HG03280 (cell line): ENCODE measurements around the gene CLDN1.

Experiments used
- ATAC-seq: cut with Tn5 transposase; IDR thresholded peaks from one replicate; pipeline ENCODE4 v1.9.1; 2021; ENCODE audit warnings: mild to moderate bottlenecking, moderate library complexity; ENCODE audit not compliant: unreplicated experiment

Gene CLDN1

DNA sequence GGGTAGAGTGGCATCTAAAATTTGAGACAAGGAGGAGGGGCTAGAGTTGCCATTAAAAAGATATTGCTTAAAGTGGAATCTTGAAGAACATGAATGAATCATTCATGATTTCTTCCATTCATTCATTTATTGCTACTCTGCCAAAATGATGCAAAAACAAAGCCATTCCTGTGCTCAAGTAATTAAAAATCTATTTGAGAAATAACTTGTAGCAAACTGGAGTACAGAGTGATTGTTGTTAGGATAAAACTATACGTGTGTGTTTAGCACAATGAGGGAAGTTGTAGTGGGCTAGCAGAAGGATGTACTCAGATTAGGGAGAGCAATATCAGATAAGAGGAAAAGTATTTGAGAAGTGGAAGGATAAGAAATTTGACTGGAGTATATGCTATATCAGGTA, 11.7 kb upstream of the CLDN1 start:
- no peak for ATAC-seq

DNA sequence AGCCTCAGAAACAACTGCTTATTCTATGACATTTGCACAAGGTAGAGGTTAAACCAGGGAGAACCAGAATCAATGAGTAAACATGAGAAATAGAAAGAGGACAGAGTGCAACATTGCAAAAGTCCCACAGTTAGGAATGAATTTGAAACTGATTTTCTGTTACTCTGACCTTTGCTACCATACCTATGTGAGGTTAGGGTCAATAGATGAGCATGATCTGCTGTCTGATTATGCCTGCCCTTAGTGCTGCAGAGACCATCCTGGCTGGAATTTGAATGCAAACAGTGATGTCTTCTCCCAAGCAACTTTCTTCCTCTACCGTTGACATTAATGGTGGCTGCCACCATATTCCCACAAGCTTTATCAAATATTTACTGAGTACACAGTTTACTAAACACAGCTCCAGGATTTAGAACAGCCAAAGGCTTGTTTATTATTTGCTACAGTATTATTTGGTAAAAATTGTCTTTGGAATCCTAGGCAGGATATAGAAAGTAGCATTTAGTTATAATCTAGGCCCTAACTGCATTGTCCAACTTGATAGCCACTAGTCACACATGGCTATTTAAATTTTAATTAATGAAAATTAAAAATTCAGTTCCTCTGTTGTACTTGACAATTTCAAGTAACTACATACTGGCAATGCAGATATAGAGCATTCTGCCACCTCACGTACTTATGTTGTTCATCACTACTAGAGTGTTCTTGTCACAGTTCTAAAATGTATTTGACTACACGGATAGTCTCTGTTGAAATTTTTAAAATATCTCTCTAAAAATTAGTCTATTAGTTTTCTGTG, 8.9 kb upstream of the CLDN1 start:
- no peak for ATAC-seq

DNA sequence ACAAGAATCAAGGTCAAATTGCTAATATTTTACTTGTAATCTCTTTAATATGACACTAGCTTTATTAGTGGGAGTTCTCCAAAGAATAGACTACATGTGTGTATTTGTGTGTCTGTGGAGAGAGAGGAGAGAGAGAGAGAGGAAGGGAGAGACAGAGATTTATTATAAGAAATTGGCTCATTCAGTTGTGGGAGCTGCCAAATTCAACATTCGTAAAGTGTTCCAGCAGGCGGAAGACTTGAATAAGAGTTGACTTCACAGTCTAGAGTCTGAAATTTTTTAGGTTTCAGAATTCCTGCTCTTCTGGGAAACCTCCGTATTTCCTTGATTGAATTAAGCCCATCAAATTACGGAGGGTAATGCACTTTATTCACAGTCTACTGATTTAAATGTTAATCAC, 4.7 kb upstream of the CLDN1 start:
- ATAC-seq, result no peak

DNA sequence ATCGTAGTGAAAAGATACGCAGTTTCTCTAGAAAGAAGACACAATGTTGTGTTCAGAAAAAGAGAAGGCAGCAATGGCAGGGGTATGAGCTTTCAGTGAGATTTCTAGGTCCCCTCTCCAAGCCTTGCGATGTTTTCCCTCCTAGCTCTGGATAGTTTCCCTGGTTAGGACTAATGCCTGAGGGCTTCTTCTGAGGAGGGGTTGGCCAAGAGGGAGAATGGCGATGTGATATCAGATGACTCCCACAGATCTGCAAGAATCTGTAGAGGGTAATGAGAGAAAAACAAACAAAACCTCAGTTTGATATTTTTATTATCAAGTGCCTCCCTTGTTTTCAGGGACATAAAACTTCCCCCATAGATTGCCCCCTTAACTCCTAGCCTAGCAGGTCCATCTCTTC, 4.1 kb upstream of the CLDN1 start:
- ATAC-seq, result no peak

DNA sequence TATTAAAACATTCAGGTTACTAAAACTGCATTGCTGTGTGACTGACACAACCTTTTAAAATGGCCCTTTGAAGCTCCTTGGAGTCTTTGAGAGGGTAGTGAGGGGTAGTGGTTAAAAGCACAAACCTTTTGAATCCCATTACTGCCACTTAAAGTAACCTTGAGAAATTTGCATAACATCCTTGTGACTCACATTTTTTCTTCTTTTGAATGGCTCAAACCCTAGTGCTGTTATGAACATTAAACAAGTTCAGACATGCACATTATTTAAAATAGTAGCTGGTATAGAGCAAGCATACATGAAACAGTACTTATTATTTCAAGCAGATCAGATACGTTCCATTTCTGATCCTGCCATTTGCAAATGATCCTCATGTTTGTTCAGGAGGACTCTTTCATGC, 3.7 kb upstream of the CLDN1 start:
- ATAC-seq, result no peak

DNA sequence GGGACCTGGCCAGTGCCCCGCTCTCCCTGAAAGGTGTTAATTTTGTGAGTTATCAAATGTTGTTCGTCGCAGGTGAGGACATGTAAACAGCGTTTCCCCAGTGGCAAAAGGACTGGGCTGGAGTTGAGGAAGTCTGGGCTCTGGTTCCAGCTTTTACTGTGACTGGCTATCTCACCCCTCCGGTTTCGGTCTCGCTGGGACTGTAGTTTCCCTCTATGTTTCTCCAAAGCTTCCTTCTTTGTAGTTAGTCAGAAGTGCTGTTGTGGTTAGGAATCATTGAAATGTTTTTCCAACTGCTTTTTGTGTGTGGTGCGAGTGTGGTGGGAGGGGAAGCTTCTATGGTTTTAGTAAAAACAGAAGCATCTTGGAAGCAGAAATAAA, 990 bp upstream of the CLDN1 start:
- ATAC-seq, result no peak

DNA sequence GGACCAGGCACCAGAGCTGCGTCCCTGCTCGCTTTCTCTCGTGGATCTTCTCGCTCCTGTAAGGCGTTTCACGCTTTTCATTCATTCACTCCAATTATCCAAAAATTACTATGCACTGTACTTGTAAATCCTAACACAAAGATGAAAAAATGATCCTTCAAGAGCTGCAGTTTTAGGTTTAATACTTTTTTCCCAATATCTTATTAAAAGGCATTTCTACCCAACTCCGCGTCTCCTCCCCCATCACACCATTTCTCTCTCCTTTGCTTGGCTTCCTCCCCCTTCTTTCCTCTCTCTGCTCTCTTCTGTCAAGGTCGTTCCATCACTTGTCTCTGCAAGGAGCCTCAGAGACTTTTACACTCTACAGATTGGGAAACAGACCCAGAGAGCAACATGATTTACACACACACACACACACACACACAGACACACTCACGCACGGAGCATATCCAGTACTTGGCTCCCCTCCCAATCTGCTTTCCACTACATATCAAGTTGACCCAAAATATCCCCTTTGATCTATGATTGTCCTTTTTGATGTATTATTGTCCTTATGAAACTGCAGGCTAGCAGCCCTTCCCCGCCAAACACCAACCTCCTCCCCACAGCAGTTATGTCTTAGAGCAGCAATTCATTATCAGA, 479 bp upstream of the CLDN1 start:
- ATAC-seq, result no peak

DNA sequence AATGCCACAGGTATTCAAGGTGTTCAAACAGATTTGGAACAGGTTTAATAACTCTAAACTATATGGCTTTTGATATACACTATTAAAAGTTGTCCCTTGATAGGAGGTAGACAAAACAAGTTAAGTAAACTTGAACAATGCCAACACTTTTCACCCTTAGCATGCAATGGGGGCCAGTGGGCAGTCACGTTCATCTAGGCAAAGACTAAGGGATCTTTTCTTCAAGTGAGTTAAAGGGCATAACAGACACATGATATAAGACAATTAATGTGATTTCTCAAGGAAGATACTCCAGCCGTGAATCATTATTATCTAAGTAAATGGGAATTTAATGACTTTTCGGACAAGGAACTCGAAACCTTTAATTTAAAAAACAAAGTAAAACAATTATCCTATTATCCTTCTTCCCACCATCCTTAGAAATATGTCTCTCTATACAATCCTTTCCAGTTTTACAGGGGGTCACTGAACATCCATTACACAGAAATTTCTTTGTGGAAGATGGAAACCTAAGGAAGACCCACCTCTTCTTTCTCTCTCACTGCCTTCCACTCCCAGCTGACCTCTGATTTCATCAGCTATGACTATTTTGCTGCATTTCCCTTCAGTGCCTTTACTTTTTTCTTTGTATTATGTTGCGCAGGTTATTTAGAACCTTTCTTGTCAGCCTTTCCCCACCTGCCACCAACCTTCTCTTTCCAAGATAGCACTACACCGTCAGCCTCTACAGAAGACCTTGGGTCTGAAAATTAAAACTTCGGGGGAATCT, 1.5 kb downstream of the CLDN1 start:
- ATAC-seq, result no peak

DNA sequence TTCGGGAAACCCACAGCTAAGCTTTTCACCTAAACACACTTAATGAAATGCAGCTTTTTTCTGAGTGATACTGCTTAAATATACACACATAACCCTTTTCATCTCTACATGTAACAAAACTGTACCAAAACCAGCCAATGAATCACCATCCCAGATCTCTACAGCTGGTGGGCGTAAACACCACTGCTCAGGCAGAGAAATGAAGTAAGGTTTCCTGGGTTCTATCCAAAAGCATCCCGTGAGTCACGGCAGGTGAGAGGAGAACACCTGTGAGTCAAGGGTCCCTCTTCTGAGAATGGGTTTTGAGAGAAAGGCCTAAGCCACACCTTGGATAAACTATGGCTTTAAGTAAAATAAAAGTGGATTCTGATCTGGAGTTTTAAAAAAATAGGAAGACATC, 2.6 kb downstream of the CLDN1 start:
- ATAC-seq, result no peak

DNA sequence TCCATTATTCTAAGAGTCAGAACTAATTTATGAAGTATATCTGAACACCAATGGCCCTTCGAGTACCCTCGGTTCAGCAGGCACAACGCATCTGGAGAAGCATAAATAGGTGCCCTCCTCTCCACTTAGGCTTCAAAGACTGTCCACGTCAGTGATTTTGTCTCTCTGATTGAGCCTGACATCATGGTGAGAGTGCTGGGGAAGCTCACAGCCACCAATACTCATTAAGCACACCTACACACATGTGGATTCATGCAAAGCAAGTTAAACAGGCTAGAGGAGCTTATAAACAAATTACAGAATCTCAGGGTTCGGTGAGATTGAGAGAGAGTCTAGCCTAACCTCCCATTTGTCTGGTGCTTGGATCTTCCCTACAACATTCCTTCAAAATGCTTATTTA, 3.6 kb downstream of the CLDN1 start:
- no peak for ATAC-seq

DNA sequence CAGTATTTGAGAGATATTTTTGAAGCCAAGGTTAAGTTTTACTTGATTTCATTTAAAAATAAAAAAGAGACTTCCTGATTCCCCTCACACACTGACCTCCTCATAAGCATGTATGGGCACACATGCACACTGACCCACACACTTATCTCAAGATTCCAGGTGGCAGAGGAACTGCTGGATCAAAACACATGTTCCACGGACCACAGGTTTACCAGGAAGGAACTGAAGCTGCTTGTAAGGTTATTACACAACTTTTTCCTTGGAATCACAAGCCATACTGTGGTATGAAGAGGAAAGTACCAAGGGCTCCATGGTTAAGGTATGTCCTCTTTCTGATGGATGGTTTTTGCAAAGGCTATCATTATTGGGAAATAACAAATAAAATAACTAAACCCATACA, 7.5 kb downstream of the CLDN1 start:
- ATAC-seq, result no peak

DNA sequence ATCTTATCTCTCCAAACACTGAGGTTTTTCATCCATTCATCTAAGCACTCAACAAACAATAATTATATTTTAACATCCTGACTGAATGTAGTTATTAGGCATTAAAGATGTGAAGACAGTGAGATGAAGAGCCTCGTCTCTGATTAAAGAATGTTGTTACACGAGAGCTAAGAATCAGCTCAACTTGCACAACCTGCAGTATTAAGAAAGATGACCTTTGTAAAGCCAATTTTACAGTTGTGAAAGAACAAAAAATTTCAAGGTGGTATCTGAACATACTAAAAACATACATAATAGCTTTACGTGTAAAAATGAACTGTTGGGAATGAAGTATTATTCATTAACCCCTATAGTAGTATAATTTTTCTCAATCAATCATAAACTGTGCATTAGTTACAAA, 12.8 kb downstream of the CLDN1 start:
- no peak for ATAC-seq

DNA sequence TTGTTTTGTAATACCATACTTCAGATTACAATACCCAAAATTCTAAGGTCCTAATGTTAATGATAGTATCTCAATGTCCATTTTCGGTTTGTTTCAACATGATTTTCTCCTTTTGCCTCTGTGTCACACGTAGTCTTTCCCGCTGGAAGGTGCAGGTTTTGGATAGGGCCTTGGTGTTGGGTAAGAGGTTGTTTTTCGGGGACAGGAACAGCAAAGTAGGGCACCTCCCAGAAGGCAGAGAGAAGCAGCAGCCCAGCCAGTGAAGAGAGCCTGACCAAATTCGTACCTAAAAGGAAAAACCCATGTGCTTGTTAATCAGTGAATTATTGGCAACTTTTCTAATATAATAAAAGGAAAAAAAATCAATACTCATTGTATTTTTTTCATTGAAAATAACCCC, 14.1 kb downstream of the CLDN1 start:
- no peak for ATAC-seq

DNA sequence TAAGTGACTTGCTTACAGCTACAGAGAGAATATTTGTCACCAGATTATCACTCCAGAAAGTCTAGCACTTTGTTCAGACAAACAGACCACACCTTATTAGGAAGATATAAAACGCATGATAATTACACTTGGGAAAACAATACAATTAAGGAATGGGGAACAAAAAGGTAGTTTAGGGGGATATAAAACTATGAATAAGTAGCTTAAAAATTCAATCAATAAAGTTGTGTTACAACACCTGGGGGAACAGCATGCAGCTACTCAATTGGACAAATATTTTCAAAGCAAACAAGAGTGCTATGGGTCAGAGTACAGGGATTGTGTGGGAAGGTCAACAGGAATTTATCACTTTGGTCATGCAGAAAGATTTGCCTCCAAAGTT, 15.1 kb downstream of the CLDN1 start:
- ATAC-seq, result no peak

DNA sequence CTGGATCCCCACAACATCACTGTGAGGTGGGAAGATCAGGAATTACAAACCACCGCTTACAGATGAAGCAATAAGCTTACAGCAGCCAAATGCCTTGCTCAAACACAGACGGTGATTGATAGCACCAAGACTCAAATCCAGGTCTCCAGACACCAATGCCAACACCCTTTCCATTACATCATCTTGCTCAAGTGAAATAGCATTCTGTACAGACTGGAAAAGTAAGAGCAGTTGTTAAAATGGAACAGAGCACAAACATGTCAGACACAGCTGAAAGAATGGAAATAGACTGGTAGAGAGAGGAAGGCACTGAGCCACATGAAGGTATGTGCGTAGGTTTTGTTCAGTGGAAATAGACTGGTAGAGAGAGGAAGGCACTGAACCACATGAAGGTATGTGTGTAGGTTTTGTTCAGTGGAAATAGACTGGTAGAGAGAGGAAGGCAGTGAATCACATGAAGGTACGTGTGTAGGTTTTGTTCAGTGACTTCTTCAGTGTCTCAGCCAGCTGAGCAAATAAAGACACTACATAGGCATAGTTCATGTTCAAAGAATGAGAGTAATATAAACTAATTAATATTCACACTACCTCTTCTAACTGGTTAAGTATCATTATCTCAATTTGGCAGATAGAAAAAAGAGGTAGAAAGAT, 15.6 kb downstream of the CLDN1 start:
- ATAC-seq, result no peak

DNA sequence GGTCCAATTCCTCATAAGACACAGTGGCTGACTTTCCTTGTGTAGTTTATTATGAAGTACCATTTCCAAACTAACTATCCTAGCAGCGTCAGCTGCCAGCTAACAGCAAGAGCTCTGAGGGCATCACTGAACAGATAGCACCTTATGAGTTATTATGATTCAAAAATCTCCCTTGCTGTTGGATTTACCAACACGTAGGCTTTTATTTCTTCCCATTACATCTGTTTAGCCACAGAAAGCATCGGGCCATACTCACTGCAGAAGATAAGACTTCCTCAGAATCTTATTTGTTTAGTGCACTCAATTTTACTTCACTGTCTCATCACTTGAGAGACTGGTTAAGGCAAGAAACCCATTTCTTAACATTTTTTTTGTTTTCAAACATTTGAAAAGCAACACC, 16.2 kb downstream of the CLDN1 start:
- ATAC-seq, result no peak

DNA sequence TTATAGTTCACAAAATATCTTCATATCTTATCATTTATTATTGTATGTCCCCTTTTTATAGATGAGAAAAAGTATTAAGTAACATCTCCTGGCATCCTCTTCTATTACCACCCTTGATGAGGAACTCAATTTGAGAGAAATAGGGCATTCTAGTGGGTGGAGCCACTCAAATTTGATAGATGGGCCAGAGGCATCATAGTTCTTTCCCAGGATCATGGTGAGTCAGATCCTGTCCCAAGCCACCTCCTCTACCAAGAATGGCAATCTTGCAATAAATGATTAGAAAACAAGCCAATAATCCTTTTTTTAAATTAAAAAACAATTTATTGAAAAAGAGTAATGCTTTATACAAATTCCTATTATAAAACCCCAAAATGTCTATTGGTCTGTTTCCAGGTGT, 16.8 kb downstream of the CLDN1 start:
- ATAC-seq, result no peak

DNA sequence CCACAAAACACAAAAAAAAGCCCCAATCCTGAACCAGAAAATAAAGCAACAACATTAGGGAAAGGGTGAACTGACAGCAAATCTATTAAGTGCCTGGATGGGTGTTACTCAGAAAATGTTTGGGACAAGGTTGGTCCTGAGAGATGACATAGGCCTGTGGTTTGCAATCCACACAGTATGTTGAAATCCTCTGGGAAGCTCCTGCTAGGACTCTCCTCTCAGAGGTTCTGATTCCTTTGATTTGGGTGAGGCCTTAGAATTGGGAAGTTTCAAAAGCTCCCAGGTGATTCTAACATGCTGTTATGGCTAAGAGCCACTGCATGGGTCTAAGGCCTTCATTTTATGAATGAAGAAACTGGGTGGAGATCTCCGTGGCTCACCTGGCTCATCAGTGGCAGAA, 18.4 kb downstream of the CLDN1 start:
- no peak for ATAC-seq

DNA sequence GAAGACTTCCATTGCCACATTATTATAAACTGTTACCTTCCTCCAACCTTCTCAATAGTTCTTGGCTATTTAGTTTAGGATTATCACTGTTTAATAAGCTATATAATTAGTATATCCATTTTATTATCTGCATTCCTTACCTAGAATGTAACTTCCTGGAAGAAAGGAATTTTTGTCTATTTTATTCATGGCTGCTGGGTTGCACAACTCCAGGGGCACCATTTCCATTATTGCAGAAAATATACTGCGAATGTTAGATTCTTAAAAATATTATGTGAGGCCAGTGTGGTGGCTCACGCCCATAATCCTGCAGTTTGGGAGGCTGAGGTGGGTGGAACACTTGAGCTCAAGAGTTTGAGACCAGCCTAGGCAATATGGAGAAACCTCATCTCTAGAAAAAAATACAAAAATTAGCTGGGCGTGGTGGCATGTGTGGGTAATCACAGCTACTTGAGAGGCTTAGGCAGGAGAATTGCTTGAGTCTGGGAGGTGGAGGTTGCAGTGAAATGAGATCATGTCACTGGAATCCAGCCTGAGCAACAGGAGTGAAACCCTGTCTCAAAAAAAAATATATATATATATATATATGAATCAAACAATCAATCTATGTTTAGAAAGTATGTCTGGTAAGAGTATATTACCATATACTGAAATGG, 19.9 kb downstream of the CLDN1 start:
- ATAC-seq, result no peak

DNA sequence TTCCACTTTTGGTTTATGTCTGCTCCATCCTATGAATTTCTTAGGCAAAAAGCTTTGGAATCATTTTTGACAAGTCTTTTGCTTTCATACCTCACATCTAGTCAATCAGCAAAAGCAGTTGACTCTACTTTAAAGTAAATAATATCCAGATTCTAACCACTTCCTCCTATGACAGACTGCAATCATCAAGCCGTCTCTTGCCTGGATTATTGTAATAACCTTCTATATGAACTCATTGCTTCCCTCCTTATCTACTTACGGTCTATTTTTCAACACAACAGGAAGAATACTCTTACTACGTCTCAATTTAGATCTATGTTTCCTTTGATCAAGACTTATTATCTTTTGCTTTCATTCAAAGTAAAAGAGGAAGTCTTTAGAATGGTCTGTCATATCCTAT, 20.7 kb downstream of the CLDN1 start:
- ATAC-seq, result no peak

DNA sequence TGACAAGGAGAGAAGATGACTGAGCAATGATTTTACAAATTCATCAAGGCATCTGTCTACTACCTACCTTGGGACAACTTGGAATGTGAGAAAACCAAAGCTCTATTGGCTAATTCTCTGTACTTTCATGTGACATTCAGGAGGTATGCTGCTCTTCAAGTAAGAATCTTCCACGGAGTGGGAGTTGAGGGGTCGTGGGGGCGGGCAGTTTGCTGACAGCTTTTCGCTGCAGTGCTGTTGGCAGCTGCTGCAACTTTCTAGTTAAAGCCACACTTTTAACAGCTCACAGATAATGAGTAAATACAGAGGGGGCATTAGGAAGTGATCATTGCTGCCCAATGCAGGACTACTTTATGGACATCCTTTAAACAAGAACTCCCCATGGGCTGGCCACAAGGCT, 22.3 kb downstream of the CLDN1 start:
- no peak for ATAC-seq
